Mesendoderm (in vitro differentiated cells): ENCODE results near the gene CHST8.

Experiments used
- DNase-seq: peaks from one replicate; pipeline ENCODE4 v3.0.0; 2013
- H2AK5ac ChIP-seq: 2 replicates; pipeline ENCODE4 v1.6.1; 2013; ENCODE audit warnings: low read length, inconsistent platforms
- H2BK120ac ChIP-seq: 2 replicates; pipeline ENCODE4 v1.6.1; 2013; ENCODE audit warnings: low read depth, mild to moderate bottlenecking, low read length, moderate library complexity, mixed read lengths
- H2BK15ac ChIP-seq: replicated peaks from 2 replicates; pipeline ENCODE4 v1.6.1; 2013; ENCODE audit warnings: low read depth, mild to moderate bottlenecking, moderate library complexity
- H2BK5ac ChIP-seq: 2 replicates; pipeline ENCODE4 v1.6.1; 2013; ENCODE audit warnings: low read length, inconsistent platforms
- H3K18ac ChIP-seq: 2 replicates; pipeline ENCODE4 v1.6.1; 2013; ENCODE audit warnings: mild to moderate bottlenecking, low read length, mixed read lengths
- H3K23ac ChIP-seq: one replicate; pipeline ENCODE4 v1.6.1; 2013; ENCODE audit warnings: low read length
- H3K27ac ChIP-seq: 2 replicates; pipeline ENCODE4 v1.5.1; 2013; ENCODE audit warnings: low read depth, mild to moderate bottlenecking, inconsistent platforms, low read length, moderate library complexity
- H3K27me3 ChIP-seq: 2 replicates; pipeline ENCODE4 v1.6.1; 2013; ENCODE audit warnings: low read length, control low read depth, mild to moderate bottlenecking, inconsistent platforms; ENCODE audit not compliant: insufficient read depth, poor library complexity
- H3K36me3 ChIP-seq: 2 replicates; pipeline ENCODE4 v1.6.1; 2013; ENCODE audit warnings: low read length, inconsistent platforms; ENCODE audit not compliant: control insufficient read depth, insufficient read depth
- H3K4ac ChIP-seq: one replicate; pipeline ENCODE4 v1.6.1; 2013; ENCODE audit warnings: low read depth, mild to moderate bottlenecking, low read length, moderate library complexity
- H3K4me1 ChIP-seq: 2 replicates; pipeline ENCODE4 v1.6.1; 2013; ENCODE audit warnings: low read depth, low read length, inconsistent platforms; ENCODE audit not compliant: control insufficient read depth
- H3K4me2 ChIP-seq: 2 replicates; pipeline ENCODE4 v1.6.1; 2013; ENCODE audit warnings: low read length
- H3K4me3 ChIP-seq: 2 replicates; pipeline ENCODE4 v1.5.1; 2013; ENCODE audit warnings: mild to moderate bottlenecking, low read length
- H3K56ac ChIP-seq: one replicate; pipeline ENCODE4 v1.6.1; 2013; ENCODE audit warnings: low read length
- H3K79me1 ChIP-seq: 2 replicates; pipeline ENCODE4 v1.6.1; 2013; ENCODE audit warnings: low read length, inconsistent platforms
- H3K79me2 ChIP-seq: 2 replicates; pipeline ENCODE4 v1.6.1; 2013; ENCODE audit warnings: mild to moderate bottlenecking, low read length; ENCODE audit not compliant: control insufficient read depth, insufficient read depth
- H3K9ac ChIP-seq: 2 replicates; pipeline ENCODE4 v1.6.1; 2013; ENCODE audit warnings: low read length, inconsistent platforms
- H4K5ac ChIP-seq: one replicate; pipeline ENCODE4 v1.6.1; 2013; ENCODE audit warnings: low read length
- H4K8ac ChIP-seq: one replicate; pipeline ENCODE4 v1.6.1; 2013; ENCODE audit warnings: low read depth, mild to moderate bottlenecking, control low read depth, low read length, moderate library complexity
- WGBS: extraction: QIAGEN DNeasy Blood & Tissue Kit; methylation state at CpG from one replicate; pipeline ENCODE4 v1.1.7; 2013; ENCODE audit warnings: low lambda C conversion rate, missing lambda C conversion rate; ENCODE audit not compliant: insufficient coverage; ENCODE audit errors: extremely low coverage; 5-methylcytosine and 5-hydroxymethylcytosine counted together

The CHST8 gene

DNA sequence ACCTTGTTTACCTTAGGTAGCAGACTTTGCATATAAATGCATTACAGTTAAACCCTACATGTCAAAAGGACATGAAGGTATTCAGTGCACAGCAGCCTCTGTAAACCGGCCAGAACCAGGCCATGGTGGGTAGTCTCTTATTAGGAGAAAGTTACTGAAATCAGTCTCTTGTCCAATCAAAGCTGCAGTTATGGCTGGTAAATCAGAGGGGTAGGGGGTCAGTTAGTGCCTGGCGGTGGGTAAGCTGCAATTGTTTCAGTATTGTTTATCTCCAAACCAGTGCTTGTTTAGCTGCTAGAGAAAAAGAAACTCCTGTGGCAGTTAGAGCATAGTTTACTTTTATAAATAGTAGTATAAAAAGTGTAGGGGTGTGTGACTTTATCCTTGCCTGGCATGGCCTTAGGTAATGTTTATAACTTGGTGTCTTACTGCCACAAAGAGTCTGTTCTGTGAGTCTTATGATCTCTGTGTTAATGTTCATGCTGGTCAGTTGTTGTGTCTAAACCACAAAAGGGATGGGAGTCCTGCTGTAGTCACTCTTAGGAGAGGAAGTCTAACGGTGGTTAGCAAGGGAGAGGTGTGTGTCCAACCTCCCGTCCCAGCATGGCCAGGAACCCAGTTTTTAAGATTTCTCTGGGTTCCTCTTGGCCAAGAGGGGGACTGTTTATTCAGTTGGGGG, 28.0 kb downstream of the CHST8 start:
- Histone ChIP-seq H3K4me1 (no peaks in the 10 kb centered on the region), H3K4me3 (no peak overlapping the region), H3K56ac (no peak overlapping the region), H3K23ac (no peak overlapping the region), H4K5ac (no peak overlapping the region), H2BK5ac (no peak overlapping the region), H2BK15ac (no peak overlapping the region), H3K27ac (no peak overlapping the region), H3K79me1 (no peaks in the 10 kb centered on the region), H2AK5ac (no peak overlapping the region), H2BK120ac (no peak overlapping the region), H3K9ac (no peak overlapping the region), H3K18ac (no peak overlapping the region), H3K4me2 (no peak overlapping the region), H3K79me2 (no peaks in the 10 kb centered on the region), H4K8ac (no peak overlapping the region), H3K36me3 (no peaks in the 10 kb centered on the region), H3K27me3 (no peaks in the 10 kb centered on the region), H3K4ac (no peak overlapping the region)
- no peak for DNase-seq
- no CpG with 5 or more reads among the region's 4 CpGs for WGBS

DNA sequence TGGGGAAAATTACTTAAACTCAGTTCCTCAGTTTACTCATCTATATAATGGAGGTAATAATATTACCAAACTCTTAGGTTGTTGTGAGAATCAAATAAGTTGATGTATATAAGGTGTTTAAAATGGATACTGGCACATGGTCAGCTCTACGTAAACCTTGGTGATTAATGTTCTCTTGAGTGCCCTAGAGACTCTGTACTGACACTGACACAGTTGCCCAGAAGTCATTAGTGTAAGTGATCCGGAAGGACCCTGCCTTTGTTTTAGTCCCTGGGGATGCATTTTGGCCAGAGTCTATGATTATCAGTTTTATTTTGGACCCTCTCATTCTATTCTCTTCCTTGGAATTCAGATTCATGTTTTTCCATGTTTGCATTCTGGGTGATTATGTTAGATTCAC, 31.9 kb downstream of the CHST8 start:
- no peak overlapping the region for H2BK120ac ChIP-seq
- WGBS = no CpG with 5 or more reads among the region's 2 CpGs
- no peak overlapping the region for H3K4me2 ChIP-seq
- DNase-seq = no peak
- H3K18ac ChIP-seq = no peak overlapping the region
- no peak overlapping the region for H3K4me3 ChIP-seq
- H3K27ac ChIP-seq = no peak overlapping the region
- H4K5ac ChIP-seq = no peak overlapping the region
- no peak overlapping the region for H2BK5ac ChIP-seq
- H2BK15ac ChIP-seq = no peak overlapping the region
- no peaks in the 10 kb centered on the region for H3K4me1 ChIP-seq
- H3K27me3 ChIP-seq = no peaks in the 10 kb centered on the region
- H3K36me3 ChIP-seq = no peaks in the 10 kb centered on the region
- no peaks in the 10 kb centered on the region for H3K79me1 ChIP-seq
- H3K23ac ChIP-seq = no peak overlapping the region
- H3K4ac ChIP-seq = no peak overlapping the region
- H4K8ac ChIP-seq = no peak overlapping the region
- no peak overlapping the region for H2AK5ac ChIP-seq
- H3K9ac ChIP-seq = no peak overlapping the region
- H3K79me2 ChIP-seq = no peaks in the 10 kb centered on the region
- no peak overlapping the region for H3K56ac ChIP-seq

DNA sequence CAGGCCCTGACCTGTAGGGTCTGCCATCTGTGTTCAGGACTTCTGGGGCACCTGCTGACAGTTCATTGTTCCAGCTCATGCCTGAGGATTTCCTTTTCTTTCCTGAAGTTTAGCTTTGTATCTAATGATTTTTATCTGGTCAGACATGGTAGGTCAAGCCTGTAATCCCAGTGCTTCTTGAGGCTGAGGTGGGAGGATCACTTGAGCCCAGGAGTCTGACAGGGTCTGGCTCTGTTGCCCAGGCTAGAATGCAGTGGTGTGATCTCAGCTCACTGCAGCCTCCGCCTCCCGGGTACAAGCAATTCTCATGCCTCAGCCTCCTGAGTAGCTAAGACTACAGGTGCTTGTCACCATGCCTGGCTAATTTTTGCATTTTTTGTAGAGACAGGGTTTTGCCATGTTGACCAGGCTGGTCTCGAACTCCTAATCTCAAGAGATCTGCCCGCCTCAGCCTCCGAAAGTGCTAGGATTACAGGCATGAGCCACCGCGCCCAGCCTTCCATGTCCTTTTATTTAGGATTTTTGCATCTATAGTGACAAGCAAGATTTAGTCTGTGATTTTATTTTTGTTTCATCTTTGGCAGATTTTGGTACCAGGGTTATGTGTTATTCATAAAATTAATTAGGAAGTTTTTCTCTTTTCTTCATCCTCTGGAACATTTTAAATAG, 33.2 kb downstream of the CHST8 start:
- no peak overlapping the region for H2BK5ac ChIP-seq
- no peak overlapping the region for H3K18ac ChIP-seq
- H3K23ac ChIP-seq = no peak overlapping the region
- H3K4me3 ChIP-seq = no peak overlapping the region
- H4K5ac ChIP-seq = no peak overlapping the region
- no peak overlapping the region for H3K27ac ChIP-seq
- H2BK15ac ChIP-seq = no peak overlapping the region
- H3K36me3 ChIP-seq = no peaks in the 10 kb centered on the region
- no peak overlapping the region for H2AK5ac ChIP-seq
- H2BK120ac ChIP-seq = no peak overlapping the region
- H3K9ac ChIP-seq = no peak overlapping the region
- H3K4me2 ChIP-seq = no peak overlapping the region
- no peak for DNase-seq
- H4K8ac ChIP-seq = no peak overlapping the region
- no peaks in the 10 kb centered on the region for H3K79me1 ChIP-seq
- no peaks in the 10 kb centered on the region for H3K4me1 ChIP-seq
- WGBS = no CpG with 5 or more reads among the region's 7 CpGs
- H3K4ac ChIP-seq = no peak overlapping the region
- H3K79me2 ChIP-seq = no peaks in the 10 kb centered on the region
- no peak overlapping the region for H3K56ac ChIP-seq
- no peaks in the 10 kb centered on the region for H3K27me3 ChIP-seq

DNA sequence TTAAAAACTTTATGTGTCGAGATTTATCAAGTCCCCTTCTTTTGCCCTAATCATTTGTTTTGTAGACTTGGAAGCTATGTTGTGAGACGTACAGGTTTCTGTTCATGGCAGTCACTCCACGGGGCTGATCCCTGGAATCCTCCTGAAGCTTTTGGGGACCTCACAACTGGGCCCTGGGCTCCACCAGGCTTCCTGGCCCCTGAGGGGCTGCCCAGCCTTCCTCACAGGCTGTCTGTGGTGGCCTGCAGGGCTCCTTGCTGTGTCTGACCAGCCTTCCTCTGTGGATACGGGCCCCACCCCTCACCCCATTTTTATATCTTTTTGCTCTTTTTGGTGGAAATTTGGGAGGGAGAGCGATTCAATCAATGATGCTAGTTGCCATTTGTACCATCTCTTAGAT, 38.1 kb downstream of the CHST8 start:
- Histone ChIP-seq H3K79me2 (no peaks in the 10 kb centered on the region), H3K79me1 (no peaks in the 10 kb centered on the region), H2BK15ac (no peak overlapping the region), H2BK120ac (no peak overlapping the region), H3K4me1 (no peaks in the 10 kb centered on the region), H3K23ac (no peak overlapping the region), H2AK5ac (no peak overlapping the region), H3K36me3 (no peaks in the 10 kb centered on the region), H3K4ac (no peak overlapping the region), H3K56ac (no peak overlapping the region), H3K27ac (no peak overlapping the region), H3K18ac (no peak overlapping the region), H4K5ac (no peak overlapping the region), H4K8ac (no peak overlapping the region), H3K4me3 (no peak overlapping the region), H3K9ac (no peak overlapping the region), H3K27me3 (no peaks in the 10 kb centered on the region), H3K4me2 (no peak overlapping the region), H2BK5ac (no peak overlapping the region)
- no CpG with 5 or more reads among the region's 5 CpGs for WGBS
- no peak for DNase-seq

DNA sequence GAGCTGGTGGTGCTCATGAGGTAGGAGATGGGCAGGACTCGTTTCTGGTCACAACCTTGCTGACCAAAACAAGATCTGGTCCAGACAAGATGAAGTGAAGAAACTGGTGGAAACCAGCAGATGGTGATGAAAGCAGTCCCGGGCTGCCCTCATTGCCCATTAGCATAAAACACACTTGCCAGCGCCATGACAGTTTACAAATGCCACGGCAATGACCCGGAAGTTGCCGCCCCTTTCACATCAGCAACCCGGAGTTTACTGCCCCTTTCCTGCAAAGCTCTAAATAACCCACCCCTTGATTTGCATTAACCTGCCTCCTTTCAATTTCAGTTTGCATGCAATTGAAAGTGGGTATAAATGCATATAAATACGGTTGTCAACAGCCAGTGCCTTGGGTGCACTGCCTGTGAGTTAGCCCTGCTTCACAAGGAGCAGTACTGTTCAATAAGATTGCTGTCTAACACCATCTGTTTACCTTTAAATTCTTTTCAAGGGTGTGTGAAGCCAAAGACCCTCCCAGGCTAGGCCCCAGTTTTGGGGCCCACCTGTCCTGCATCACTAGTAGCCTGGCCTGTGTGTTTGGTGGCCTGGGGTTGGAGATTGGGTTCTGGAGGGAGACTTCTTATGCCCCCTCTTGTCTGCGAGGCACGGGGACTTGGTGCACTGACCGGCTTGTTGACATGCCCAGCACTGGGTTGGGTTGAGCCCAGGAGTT, 38.8 kb downstream of the CHST8 start:
- Histone ChIP-seq H3K27ac (no peak overlapping the region), H3K27me3 (no peaks in the 10 kb centered on the region), H3K9ac (no peak overlapping the region), H3K23ac (no peak overlapping the region), H2BK5ac (no peak overlapping the region), H2BK120ac (no peak overlapping the region), H3K79me1 (no peaks in the 10 kb centered on the region), H3K4me1 (no peaks in the 10 kb centered on the region), H4K5ac (no peak overlapping the region), H3K56ac (no peak overlapping the region), H2BK15ac (no peak overlapping the region), H2AK5ac (no peak overlapping the region), H3K79me2 (no peaks in the 10 kb centered on the region), H3K4me3 (no peak overlapping the region), H3K4me2 (no peak overlapping the region), H3K36me3 (no peaks in the 10 kb centered on the region), H3K18ac (no peak overlapping the region), H4K8ac (no peak overlapping the region), H3K4ac (no peak overlapping the region)
- WGBS = no CpG with 5 or more reads among the region's 11 CpGs
- DNase-seq = no peak
